Right kidney (tissue), 9 donors: ENCODE data around the gene TTC29.

Source experiments
- DNase-seq: peaks from one replicate; pipeline ENCODE4 v3.0.0-alpha.2; 2016
- long read RNA-seq, 8 donors: transcript quantifications; one replicate each; lab custom pipeline, GENCODE V29; 2026

The TTC29 gene, protein sequence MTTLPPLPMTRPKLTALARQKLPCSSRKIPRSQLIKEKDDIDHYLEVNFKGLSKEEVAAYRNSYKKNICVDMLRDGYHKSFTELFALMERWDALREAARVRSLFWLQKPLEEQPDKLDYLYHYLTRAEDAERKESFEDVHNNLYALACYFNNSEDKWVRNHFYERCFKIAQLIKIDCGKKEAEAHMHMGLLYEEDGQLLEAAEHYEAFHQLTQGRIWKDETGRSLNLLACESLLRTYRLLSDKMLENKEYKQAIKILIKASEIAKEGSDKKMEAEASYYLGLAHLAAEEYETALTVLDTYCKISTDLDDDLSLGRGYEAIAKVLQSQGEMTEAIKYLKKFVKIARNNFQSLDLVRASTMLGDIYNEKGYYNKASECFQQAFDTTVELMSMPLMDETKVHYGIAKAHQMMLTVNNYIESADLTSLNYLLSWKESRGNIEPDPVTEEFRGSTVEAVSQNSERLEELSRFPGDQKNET
- long read RNA-seq, donor 1: 0 reads
- long read RNA-seq, donor 2: 0 reads
- long read RNA-seq, donor 3: 0 reads
- long read RNA-seq, donor 4: 0 reads
- long read RNA-seq, donor 5: 0 reads
- long read RNA-seq, donor 6: 0 reads
- long read RNA-seq, donor 7: 0 reads
- long read RNA-seq, donor 8: 0 reads

- peak; percentile 80 for DNase-seq
Observed at GRCh38 chr4:146945556-146946374, at the start of gene TTC29. TTC29 (minus strand) TSS chr4:146945864; CDS start chr4:146939895, 5,969 bp downstream.

DNA sequence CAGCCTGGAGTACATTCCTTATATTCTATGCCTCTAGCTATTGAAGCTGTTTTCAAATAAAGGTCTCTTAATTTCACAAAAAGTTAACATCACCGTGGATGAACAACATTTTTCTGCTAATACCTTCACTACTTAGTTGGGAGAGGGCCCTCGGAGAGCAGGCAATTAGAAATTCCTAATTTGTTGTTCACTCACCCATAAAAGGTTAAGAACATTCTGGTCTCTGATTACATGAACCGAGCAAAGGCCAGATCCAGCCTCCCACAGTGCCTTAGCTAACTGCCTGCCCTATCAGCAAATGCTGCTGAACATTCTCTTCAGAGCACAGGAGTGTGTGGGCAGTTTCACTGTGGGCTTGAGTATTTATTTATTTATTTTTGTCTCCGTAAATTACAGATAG is 36.0 kb upstream of the TTC29 start:
- DNase-seq: peak; percentile 21

DNA sequence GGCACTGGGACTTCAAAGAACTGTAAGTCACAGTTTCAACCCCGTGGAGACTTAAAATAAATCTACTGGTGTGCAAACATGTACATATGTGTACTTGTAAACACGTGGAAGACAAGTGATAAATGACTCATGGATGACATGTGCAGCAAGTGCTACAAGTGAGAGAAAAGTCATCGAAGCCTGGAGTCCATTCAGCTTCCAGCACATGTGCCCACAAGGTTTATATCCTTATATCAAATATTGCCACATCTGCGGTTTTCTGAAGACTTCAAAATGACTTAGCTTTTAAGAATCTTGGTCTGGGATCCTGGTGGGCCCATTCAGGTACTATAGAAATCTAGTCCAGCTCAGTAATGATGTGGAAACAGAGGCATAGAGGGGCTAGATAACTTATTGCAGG is 33.0 kb upstream of the TTC29 start:
- DNase-seq: no peak

GRCh38 chr4:146976145-146976544 is 30.5 kb upstream of the TTC29 start:
- DNase-seq: no peak

DNA sequence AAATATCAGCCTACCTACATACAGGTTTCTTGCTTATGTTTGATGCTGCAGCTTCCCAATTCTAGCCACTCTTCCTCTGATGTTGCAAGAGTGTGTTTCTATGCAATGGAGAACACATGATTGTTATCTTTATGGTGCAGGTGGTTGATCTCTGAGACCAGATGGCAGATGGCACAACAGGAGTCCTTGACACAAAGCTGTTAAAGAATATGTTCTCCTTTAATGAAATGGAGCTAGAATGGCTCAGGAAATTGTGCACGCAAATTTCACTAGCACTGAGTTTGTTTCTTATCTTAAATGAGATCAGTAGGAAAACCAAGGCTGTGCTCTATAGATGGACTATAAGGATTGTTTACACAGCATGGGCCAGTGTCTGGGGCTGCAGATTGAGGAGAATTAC is 29.9 kb upstream of the TTC29 start:
- DNase-seq: no peak

DNA sequence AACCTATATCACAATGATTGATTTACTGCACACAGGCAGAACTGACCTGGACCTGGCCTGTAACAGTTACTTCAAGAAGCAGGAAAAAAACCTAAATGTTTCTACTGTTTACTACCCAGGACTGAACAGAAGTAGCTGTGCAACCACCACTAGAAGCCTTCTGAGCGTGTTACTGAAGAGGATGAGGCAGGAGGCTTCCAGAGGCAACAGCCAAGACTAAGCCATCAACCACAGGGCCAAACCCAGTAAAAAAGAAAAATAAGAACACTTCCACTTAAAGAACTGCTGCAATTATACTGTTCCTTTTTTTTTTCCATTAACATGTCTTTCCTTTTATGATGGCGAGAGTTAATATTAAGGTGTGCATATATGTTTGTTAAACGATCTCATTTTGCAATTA is 29.4 kb upstream of the TTC29 start:
- DNase-seq: no peak

DNA sequence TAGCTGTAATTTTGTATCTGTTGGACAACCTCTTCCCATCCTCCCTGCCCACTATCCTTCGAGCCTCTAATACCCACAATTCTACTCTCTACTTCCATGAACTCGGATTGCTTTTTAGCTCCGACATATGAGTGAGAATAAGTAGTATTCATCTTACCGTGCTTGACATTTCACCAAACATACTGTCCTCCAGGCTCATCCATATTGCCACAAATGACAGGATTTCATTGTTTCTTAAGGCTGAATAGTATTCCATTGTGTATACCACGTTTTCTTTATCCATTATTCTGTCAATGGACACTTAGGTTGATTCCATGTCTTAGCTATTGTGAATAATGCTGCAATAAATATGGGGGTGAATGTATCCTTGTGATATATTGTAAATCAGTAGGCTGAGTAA is 26.4 kb upstream of the TTC29 start:
- no peak for DNase-seq

GRCh38 chr4:146969126-146969525 is 23.5 kb upstream of the TTC29 start:
- DNase-seq: no peak

GRCh38 chr4:146960634-146961033 is 15.0 kb upstream of the TTC29 start:
- DNase-seq: no peak

- DNase-seq: no peak
Observed at GRCh38 chr4:146959692-146960091, 14.0 kb upstream of the TTC29 start.

- DNase-seq: no peak
Observed at GRCh38 chr4:146957237-146957636, 11.6 kb upstream of the TTC29 start.

GRCh38 chr4:146952896-146953295 is 7.2 kb upstream of the TTC29 start:
- DNase-seq: no peak

DNA sequence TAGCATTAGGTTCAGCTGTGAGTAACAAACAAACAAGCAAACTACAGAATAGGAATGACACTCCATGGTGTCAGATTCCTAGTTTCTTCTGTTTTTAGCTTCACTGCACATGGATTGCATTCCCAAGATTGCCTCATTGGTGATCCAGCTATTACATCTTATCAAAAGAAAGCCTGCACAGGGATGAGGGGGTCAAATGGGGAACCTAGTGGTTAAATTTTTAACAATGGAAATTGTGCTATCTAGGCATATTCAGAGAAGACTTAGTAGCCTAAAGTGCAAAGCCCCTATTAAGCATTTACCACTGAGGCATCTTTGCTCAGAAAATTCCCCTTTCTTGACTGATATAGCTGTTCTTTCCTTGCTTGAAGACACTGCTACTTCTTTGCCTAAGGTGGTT is 3.9 kb upstream of the TTC29 start:
- no peak for DNase-seq

DNA sequence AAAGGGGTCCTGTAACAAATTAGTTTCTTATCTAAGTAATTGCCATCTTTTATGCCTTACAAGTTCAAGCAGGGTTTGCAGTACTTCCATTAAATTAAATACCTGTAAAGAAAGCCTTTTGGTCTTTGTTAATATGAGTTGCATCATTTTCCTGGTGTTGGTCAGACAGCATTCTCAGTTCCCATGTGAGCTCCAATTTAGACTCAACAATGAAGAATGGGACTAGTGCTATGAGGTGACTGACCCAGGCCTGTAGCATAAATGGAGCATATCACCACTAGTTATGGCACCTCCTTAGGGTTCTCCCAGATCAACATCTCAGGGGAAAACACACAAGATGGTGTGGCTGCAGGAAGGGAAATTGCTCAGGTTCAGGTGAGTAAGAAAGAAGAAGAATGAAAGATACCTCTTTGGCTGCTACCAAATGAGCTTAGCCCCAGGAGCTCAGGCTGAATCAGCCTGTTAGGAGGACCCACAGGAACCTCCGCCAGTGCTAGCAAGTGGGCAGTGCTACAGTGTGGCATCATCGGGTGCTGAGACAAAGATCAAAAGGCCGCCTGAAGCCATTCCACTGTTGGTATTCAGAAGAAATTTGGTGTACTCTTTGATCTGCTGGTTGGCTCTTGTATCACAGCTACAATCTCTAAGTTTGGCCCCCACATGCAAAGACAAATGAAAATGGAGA is 1.8 kb downstream of the TTC29 start:
- no peak for DNase-seq

DNA sequence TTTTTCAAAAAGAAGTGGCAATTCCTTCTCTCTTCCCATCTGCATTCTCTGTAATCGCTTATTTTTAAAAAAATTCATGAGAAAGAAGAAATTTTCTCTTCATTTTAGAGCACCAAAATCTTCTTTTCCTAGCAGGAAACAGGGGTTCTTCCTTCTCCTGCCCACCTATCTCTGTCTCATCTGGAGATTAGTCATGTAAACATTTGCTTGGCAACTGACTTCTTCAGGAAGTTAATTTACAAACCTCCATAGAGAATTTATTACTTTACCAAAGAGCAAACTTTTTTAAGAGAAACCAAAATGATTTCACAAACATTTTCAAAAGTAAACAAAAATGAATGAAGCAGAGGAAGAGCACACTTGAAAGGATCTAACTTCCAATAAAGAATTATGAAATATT is 13.5 kb downstream of the TTC29 start:
- DNase-seq: no peak

DNA sequence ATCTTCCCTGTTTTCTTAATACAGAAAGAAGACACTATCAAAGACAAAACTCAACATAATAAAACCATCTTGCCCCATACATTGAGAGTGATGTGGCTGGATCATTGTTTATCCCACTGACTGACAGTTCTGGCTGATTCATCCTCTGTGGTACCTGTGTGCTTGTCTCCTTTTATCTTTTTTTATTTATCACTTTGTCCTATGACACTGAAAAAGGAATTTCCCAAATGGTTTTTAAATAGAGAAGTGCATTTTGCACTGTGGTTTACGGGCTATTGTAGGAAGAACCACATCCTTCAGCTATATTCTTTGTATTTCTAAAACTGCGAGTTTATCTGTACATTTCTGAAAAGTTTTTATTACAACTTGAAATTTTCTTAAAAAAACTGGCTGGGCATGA is 15.0 kb downstream of the TTC29 start:
- no peak for DNase-seq

GRCh38 chr4:146927695-146928094 is 18.0 kb downstream of the TTC29 start:
- DNase-seq: no peak

GRCh38 chr4:146916479-146917076 is 29.1 kb downstream of the TTC29 start:
- no peak for DNase-seq

- DNase-seq: no peak
Observed at GRCh38 chr4:146915132-146915531, 30.5 kb downstream of the TTC29 start.

- DNase-seq: no peak
Observed at GRCh38 chr4:146900295-146900694, 45.4 kb downstream of the TTC29 start.

DNA sequence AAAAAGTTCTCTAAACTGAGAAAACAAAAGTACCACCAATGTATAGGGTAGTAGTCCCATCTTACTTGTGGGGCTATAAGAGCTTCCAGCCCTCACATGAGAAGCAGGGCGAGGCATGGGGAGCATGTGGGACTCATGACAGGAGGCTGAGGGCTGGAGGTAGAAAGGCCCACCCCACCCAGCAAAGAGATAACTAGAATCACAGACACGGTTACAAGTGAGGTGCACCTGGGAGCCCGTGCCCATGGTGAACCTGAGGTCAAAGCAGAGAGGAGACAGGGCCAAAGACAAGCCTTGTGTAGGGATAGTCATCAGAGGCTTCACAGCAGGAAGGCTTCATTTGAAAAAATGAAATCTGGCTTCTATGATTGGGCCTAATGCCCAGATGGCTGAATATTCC is 55.4 kb downstream of the TTC29 start:
- no peak for DNase-seq

GRCh38 chr4:146883070-146883469 is 62.6 kb downstream of the TTC29 start:
- DNase-seq: no peak
